KOPT-K1 (cell line): ENCODE data around the gene ARHGAP8.

Source experiments
- H3K27ac ChIP-seq: fragments of 200-600 bp; sonication (generic); 2 replicates; pipeline ENCODE4 v1.5.1; 2016; ENCODE audit warnings: antibody characterized with exemption, mild to moderate bottlenecking, low read depth, low read length; ENCODE audit not compliant: poor library complexity, severe bottlenecking
- H3K36me3 ChIP-seq: fragments of 200-600 bp; sonication (generic); 2 replicates; pipeline ENCODE4 v1.5.1; 2017; ENCODE audit warnings: antibody characterized with exemption, mild to moderate bottlenecking, low read length, moderate library complexity; ENCODE audit not compliant: insufficient read depth
- H3K9me3 ChIP-seq: fragments of 200-600 bp; sonication (generic); 2 replicates; pipeline ENCODE4 v1.5.1; 2017; ENCODE audit warnings: antibody characterized with exemption, low read length, mild to moderate bottlenecking; ENCODE audit not compliant: insufficient read depth, poor library complexity, severe bottlenecking

Gene ARHGAP8

GRCh38 chr22:44760476-44760875 lies 8.1 kb downstream of the ARHGAP8 start:
- Histone ChIP-seq H3K9me3 (no peaks in the 10 kb centered on the region), H3K36me3 (no peaks in the 10 kb centered on the region), H3K27ac (no peak overlapping the region)

GRCh38 chr22:44761025-44761424 lies 8.7 kb downstream of the ARHGAP8 start:
- Histone ChIP-seq H3K9me3 (no peaks in the 10 kb centered on the region), H3K36me3 (no peaks in the 10 kb centered on the region)

GRCh38 chr22:44764373-44764772 lies 12.0 kb downstream of the ARHGAP8 start:
- Histone ChIP-seq H3K9me3 (no peaks in the 10 kb centered on the region), H3K36me3 (no peaks in the 10 kb centered on the region), H3K27ac (no peak overlapping the region)

More at GRCh38 chr22:44761025-44761424, 8.7 kb downstream of the ARHGAP8 start:
- no peak overlapping the region for H3K27ac ChIP-seq

- no peak overlapping the region for H3K27ac ChIP-seq
Measured at GRCh38 chr22:44764974-44765373, 12.6 kb downstream of the ARHGAP8 start.

GRCh38 chr22:44765571-44766285 lies 13.4 kb downstream of the ARHGAP8 start:
- H3K36me3 ChIP-seq: no peaks in the 10 kb centered on the region
- H3K9me3 ChIP-seq: no peaks in the 10 kb centered on the region
- no peak overlapping the region for H3K27ac ChIP-seq

More at GRCh38 chr22:44764974-44765373, 12.6 kb downstream of the ARHGAP8 start:
- Histone ChIP-seq H3K36me3 (no peaks in the 10 kb centered on the region), H3K9me3 (no peaks in the 10 kb centered on the region)

- H3K9me3 ChIP-seq: peaks cover 18% of the 10 kb centered on the region
- no peak overlapping the region for H3K27ac ChIP-seq
- no peaks in the 10 kb centered on the region for H3K36me3 ChIP-seq
Measured at GRCh38 chr22:44773082-44773481, 20.7 kb downstream of the ARHGAP8 start.

- H3K27ac ChIP-seq: no peak overlapping the region
Measured at GRCh38 chr22:44775862-44776261, 23.5 kb downstream of the ARHGAP8 start.

GRCh38 chr22:44776605-44777363 lies 24.4 kb downstream of the ARHGAP8 start:
- Histone ChIP-seq H3K9me3 (peaks cover 18% of the 10 kb centered on the region), H3K27ac (no peak overlapping the region), H3K36me3 (no peaks in the 10 kb centered on the region)

More at GRCh38 chr22:44775862-44776261, 23.5 kb downstream of the ARHGAP8 start:
- Histone ChIP-seq H3K36me3 (no peaks in the 10 kb centered on the region), H3K9me3 (peaks cover 18% of the 10 kb centered on the region)

GRCh38 chr22:44777364-44777755 lies 25.0 kb downstream of the ARHGAP8 start:
- Histone ChIP-seq H3K9me3 (peaks cover 17% of the 10 kb centered on the region), H3K27ac (no peak overlapping the region), H3K36me3 (no peaks in the 10 kb centered on the region)

- H3K9me3 ChIP-seq: no peaks in the 10 kb centered on the region
- H3K36me3 ChIP-seq: no peaks in the 10 kb centered on the region
- no peak overlapping the region for H3K27ac ChIP-seq
Measured at GRCh38 chr22:44780876-44781449, 28.6 kb downstream of the ARHGAP8 start.

- H3K9me3 ChIP-seq: no peaks in the 10 kb centered on the region
- H3K36me3 ChIP-seq: no peaks in the 10 kb centered on the region
- H3K27ac ChIP-seq: no peak overlapping the region
Measured at GRCh38 chr22:44782363-44782963, 30.1 kb downstream of the ARHGAP8 start.

GRCh38 chr22:44783091-44783490 lies 30.7 kb downstream of the ARHGAP8 start:
- Histone ChIP-seq H3K9me3 (no peaks in the 10 kb centered on the region), H3K27ac (no peak overlapping the region), H3K36me3 (no peaks in the 10 kb centered on the region)

- Histone ChIP-seq H3K36me3 (no peaks in the 10 kb centered on the region), H3K9me3 (no peaks in the 10 kb centered on the region)
Measured at GRCh38 chr22:44783581-44783980, 31.2 kb downstream of the ARHGAP8 start.

GRCh38 chr22:44786136-44786535 lies 33.8 kb downstream of the ARHGAP8 start:
- Histone ChIP-seq H3K9me3 (no peaks in the 10 kb centered on the region), H3K27ac (no peak overlapping the region), H3K36me3 (no peaks in the 10 kb centered on the region)

More at GRCh38 chr22:44783581-44783980, 31.2 kb downstream of the ARHGAP8 start:
- H3K27ac ChIP-seq: no peak overlapping the region

- H3K27ac ChIP-seq: no peak overlapping the region
- no peaks in the 10 kb centered on the region for H3K9me3 ChIP-seq
- no peaks in the 10 kb centered on the region for H3K36me3 ChIP-seq
Measured at GRCh38 chr22:44786610-44787009, 34.2 kb downstream of the ARHGAP8 start.
